Putamen (tissue), 1 donor: ENCODE measurements around the gene LRRC53.

Experiments used
- DNase-seq: peaks from one replicate; pipeline ENCODE4 v3.0.0-alpha.2; 2016; ENCODE audit warnings: low spot score

LRRC53 gene

GRCh38 chr1:74436078-74436477 lies 76.3 kb downstream of the LRRC53 start:
- no peak for DNase-seq

GRCh38 chr1:74434321-74434720 lies 78.1 kb downstream of the LRRC53 start:
- DNase-seq = no peak

GRCh38 chr1:74432325-74432724 lies 80.1 kb downstream of the LRRC53 start:
- no peak for DNase-seq

DNA sequence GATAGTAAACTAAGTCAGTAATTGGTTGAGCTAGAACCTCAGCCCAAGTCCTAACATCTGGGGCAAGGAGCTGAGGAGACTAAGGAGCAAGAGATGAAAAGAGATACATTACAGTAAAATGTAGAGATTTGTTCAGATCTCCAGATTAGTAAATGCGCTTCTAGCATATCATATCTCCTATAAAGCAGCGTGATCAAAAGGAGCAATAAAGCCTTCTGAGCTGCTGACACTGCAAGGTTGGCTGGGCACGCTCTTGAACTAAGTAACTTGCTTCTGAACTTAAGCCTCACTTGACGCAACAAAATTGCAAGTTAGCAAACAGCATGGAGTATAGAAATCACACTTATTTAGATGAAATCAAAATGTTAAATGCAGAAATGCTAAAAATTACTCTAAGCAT lies 80.9 kb downstream of the LRRC53 start:
- no peak for DNase-seq

GRCh38 chr1:74430342-74430934 lies 82.0 kb downstream of the LRRC53 start:
- no peak for DNase-seq

GRCh38 chr1:74429580-74429979 lies 82.8 kb downstream of the LRRC53 start:
- DNase-seq = no peak

- no peak for DNase-seq
These were observed 84.7 kb downstream of the LRRC53 start for GRCh38 chr1:74427681-74428080.

DNA sequence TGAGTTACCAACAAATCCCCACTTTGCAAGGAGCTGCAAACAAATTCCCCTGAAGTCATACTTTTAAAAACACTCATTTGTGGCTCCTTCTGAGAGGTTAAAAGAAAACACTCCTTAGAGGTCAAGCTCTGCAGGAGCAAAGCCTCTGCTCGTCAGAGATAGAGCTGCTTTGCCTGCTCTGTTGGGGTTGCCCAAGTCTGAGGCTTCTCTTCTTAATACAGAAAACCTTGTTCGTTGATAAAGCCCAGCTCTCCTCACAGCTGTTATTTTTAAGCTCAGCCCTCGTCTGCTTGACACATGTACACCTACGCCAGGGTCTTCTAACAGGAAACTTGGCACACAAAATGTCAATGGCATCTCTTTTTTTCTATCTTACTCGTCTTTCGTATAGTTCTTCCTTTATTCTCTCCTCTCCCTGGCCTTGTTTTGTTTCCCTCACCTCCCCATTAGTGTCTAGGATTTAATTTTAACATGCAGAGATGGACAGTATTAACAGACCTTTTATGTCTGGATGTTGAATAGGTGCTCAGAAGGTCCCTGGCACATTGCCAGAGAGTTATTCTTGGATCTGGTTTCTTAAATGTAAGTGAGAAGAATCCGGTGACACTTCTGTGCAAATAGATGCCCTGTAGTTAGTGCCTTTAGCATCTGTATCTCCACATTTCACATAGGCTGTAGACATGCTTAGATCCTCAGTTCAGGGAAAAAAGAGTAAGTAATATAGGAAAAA lies 86.0 kb downstream of the LRRC53 start:
- no peak for DNase-seq

DNA sequence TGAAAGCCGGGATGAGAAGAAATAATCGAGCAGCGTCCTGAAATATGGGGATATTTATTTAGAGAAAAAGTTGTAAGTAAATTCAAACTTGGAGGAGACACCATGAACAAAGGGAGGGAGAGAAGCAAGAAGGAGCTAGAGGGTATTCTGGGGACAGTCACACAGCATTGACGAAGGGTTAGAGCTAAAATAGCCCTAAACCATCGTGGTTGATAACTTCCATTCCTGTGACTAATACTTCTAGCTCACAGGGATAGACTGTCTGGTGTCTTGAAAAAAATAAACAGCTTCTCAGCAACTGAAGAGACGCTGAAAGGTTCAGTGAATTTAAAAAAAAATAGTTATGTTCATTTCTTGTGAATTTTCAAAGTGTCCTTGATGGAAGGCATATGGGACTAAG lies 86.7 kb downstream of the LRRC53 start:
- DNase-seq = no peak

DNA sequence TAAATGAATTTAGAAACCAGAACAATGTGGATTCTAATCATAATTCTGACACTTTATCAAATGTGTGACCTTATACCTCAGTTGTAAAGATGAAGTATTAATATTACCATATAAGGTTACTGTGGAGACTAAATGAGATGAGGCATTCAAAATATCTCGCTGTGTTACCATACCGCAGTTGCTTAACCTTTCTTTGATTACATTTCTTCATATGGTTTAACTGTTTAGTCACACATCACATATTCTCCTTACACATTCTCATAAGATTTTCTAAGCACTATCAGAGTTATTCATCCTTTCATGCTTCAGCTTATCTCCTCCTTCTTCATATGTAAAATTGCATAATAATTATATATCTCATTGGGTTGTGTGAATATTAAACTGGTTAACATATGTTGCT lies 88.9 kb downstream of the LRRC53 start:
- no peak for DNase-seq

DNA sequence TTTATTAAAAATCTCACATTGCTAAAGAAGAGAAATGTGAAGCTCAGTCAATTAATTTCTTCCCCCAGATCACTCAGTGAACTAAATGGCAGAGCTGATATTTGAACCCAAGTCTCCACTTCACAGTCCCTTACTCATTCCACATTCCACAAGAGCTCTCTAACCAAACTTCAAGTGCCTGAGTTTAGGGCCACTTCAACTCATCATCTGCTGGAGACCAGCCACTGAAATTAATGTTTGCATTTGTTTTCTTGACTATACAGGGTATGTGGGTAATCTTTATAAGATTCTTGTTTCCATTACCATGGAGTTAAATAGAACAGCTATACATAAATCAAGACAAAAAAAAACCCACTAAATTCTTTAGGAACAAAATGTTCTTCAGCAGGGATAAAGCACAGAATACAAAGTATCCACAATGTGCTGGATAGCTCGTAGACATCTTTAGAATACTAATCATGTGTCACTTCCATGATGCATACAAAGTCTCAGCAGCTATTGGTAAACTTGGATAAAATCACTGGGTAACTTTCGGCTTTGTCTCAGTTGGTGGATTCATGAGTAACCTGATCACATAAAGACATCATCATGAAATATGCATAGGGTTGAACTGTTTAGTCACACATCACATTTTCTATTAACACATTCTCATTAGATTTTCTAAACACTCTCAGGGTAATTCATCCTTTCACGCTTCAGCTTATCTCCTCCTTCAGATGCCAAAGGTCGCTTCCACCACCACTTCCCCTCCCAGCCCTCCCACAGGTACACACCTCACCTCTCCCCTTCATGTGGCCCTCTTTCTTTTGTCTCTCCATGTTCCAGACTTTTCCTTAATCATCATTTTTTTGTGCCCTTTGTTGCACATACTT lies 89.8 kb downstream of the LRRC53 start:
- no peak for DNase-seq

DNA sequence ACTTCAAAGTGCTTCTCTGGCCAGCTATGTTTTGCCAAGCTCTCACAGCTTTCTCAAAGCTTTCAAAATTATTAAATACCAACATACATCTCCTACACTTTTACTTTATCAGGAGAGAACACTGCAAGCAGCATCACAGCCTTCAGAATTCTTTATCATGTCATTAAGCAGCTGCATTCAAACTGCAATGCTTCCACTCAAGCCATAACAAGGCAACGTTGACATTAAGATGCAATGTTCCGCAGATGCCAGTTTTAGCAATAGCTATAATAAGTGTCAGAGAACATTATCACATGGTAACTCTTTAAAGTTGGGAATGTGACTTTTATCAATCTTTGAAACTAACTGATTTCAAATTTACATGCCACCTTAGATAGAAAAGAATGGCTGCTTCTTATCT lies 91.9 kb downstream of the LRRC53 start:
- no peak for DNase-seq
